ENCODE results near the gene ADAD1.
"Not testable (repeated sequence)": the region's sequence is repeated elsewhere in the genome, so short reads cannot be mapped to it uniquely, and the experiment has no call there.

The ADAD1 gene

GRCh38 chr4:122378711-122379110 lies at the start of gene ADAD1:
ADAD1 (plus strand) TSS chr4:122379011; CDS start chr4:122380070, 1,059 bp downstream.
- H3K36me3 Mint-ChIP-seq (ENCODE audit: low read depth): no peaks in the 10 kb centered on the region
- H3K4me1 Mint-ChIP-seq (ENCODE audit: low read depth): no peaks in the 10 kb centered on the region
- H3K27ac Mint-ChIP-seq: no peak within 1 kb of the TSS
- no peaks in the 10 kb centered on the region for H3K27me3 Mint-ChIP-seq
- H3K9me3 Mint-ChIP-seq: peaks cover 18% of the 10 kb centered on the region
- no peak within 1 kb of the TSS for H3K4me3 Mint-ChIP-seq
- intact Hi-C loops (cut with micrococcal nuclease): no loop called here

GRCh38 chr4:122329876-122330565 lies 48.8 kb upstream of the ADAD1 start:
- no peaks in the 10 kb centered on the region for H3K27me3 Mint-ChIP-seq
- no peak overlapping the region for H3K27ac Mint-ChIP-seq
- H3K4me1 Mint-ChIP-seq (ENCODE audit: low read depth): no peaks in the 10 kb centered on the region
- no peaks in the 10 kb centered on the region for H3K9me3 Mint-ChIP-seq
- H3K36me3 Mint-ChIP-seq (ENCODE audit: low read depth): peaks cover 56% of the 10 kb centered on the region
- intact Hi-C loops (cut with micrococcal nuclease): loop anchor here (10.0 kb wide), 1 partner anchor 145 kb away; no protein-coding TSS in a partner anchor
- H3K4me3 Mint-ChIP-seq: no peak overlapping the region

GRCh38 chr4:122331195-122331594 lies 47.6 kb upstream of the ADAD1 start:
- Mint-ChIP-seq H3K27ac (no peak overlapping the region), H3K9me3 (no peaks in the 10 kb centered on the region), H3K36me3 (ENCODE audit: low read depth) (peaks cover 60% of the 10 kb centered on the region), H3K27me3 (no peaks in the 10 kb centered on the region), H3K4me3 (no peak overlapping the region), H3K4me1 (ENCODE audit: low read depth) (no peaks in the 10 kb centered on the region)
- intact Hi-C loops (cut with micrococcal nuclease): loop anchor here (10.0 kb wide), 1 partner anchor 146 kb away; no protein-coding TSS in a partner anchor

DNA sequence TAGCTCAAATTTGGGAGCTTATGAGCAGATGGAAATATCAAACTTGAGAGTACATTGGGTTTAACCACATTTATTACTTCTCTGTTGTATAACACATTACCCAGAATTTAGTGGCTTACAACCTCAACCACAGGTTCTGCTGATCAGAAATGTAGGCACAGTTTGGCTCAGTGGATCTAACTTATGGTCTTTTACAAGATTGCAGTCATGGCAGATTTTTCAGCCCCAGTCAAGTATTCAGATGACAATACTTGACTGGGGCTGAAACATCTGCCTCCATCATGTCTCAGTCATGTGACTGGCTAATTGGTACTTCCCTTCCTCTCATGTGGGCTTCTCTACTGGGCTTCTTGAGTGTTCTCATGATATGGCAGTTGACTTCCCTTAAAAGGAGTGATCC lies 44.0 kb upstream of the ADAD1 start:
- Mint-ChIP-seq H3K27ac (no peak overlapping the region), H3K4me3 (no peak overlapping the region), H3K36me3 (ENCODE audit: low read depth) (peaks cover 46% of the 10 kb centered on the region), H3K9me3 (no peaks in the 10 kb centered on the region), H3K4me1 (ENCODE audit: low read depth) (no peaks in the 10 kb centered on the region), H3K27me3 (no peaks in the 10 kb centered on the region)
- intact Hi-C loops (cut with micrococcal nuclease): loop anchor here (10.0 kb wide), 1 partner anchor 150 kb away; no protein-coding TSS in a partner anchor

DNA sequence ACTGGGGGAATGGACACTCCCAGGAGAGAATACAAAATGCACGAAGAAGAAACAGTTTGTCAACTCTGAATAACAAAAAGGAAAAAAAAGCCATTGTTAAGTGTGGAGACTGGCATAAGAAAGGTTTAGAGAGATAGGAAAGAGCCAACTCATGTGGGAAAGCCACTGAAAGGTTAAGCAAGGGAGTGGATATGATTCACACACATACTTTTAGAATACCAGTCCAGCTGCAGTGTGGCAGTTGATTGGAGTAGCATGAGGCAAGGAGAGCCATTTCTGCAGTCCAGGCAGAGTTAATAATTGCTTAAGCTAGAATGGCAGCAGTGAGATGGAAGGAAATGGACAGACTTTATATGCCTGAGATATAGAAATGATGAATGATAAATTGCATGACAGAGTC lies 36.9 kb upstream of the ADAD1 start:
- no peaks in the 10 kb centered on the region for H3K27me3 Mint-ChIP-seq
- no peak overlapping the region for H3K27ac Mint-ChIP-seq
- no peaks in the 10 kb centered on the region for H3K9me3 Mint-ChIP-seq
- H3K4me1 Mint-ChIP-seq (ENCODE audit: low read depth): no peaks in the 10 kb centered on the region
- no peak overlapping the region for H3K4me3 Mint-ChIP-seq
- intact Hi-C loops (cut with micrococcal nuclease): no loop called here
- H3K36me3 Mint-ChIP-seq (ENCODE audit: low read depth): peaks cover 47% of the 10 kb centered on the region

GRCh38 chr4:122346036-122346435 lies 32.8 kb upstream of the ADAD1 start:
- Mint-ChIP-seq H3K4me1 (ENCODE audit: low read depth) (no peaks in the 10 kb centered on the region), H3K27ac (no peak overlapping the region), H3K27me3 (no peaks in the 10 kb centered on the region), H3K4me3 (no peak overlapping the region), H3K36me3 (ENCODE audit: low read depth) (peaks cover 66% of the 10 kb centered on the region), H3K9me3 (no peaks in the 10 kb centered on the region)
- intact Hi-C loops (cut with micrococcal nuclease): no loop called here

GRCh38 chr4:122346503-122346902 lies 32.3 kb upstream of the ADAD1 start:
- Mint-ChIP-seq H3K9me3 (no peaks in the 10 kb centered on the region), H3K27ac (no peak overlapping the region), H3K4me1 (ENCODE audit: low read depth) (no peaks in the 10 kb centered on the region), H3K36me3 (ENCODE audit: low read depth) (peaks cover 70% of the 10 kb centered on the region), H3K4me3 (no peak overlapping the region), H3K27me3 (no peaks in the 10 kb centered on the region)
- intact Hi-C loops (cut with micrococcal nuclease): no loop called here

DNA sequence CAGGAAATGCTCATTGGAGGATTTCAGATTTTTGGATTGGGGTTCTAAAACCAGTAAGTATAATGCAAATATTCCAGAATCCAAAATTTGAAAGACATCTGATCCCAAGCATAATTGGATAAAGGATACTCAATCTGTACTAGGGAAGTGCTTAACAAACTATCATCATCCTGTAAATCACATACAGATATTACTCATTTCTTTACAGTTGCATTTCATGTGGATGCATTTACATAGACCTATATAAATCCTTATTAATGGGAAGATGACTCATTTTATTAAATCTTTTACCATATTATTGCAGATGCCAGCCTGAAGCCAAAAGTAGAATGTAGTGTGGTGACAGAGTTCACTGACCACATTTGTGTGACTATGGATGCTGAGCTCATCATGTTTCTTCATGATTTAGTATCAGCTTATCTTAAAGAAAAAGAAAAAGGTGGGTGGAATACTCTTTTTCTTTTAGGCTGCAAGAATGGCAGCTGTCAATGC lies 22.4 kb upstream of the ADAD1 start:
- no peaks in the 10 kb centered on the region for H3K27me3 Mint-ChIP-seq
- intact Hi-C loops (cut with micrococcal nuclease): loop anchor here (10.0 kb wide), 1 partner anchor 102 kb away; no protein-coding TSS in a partner anchor
- H3K36me3 Mint-ChIP-seq (ENCODE audit: low read depth): peaks cover 75% of the 10 kb centered on the region
- H3K27ac Mint-ChIP-seq: no peak overlapping the region
- H3K9me3 Mint-ChIP-seq: no peaks in the 10 kb centered on the region
- H3K4me1 Mint-ChIP-seq (ENCODE audit: low read depth): no peaks in the 10 kb centered on the region
- H3K4me3 Mint-ChIP-seq: no peak overlapping the region

GRCh38 chr4:122360754-122361153 lies 18.1 kb upstream of the ADAD1 start:
- H3K4me1 Mint-ChIP-seq (ENCODE audit: low read depth): no peaks in the 10 kb centered on the region
- peaks cover 2% of the 10 kb centered on the region for H3K9me3 Mint-ChIP-seq
- H3K36me3 Mint-ChIP-seq (ENCODE audit: low read depth): peaks cover 58% of the 10 kb centered on the region
- no peak overlapping the region for H3K27ac Mint-ChIP-seq
- intact Hi-C loops (cut with micrococcal nuclease): no loop called here
- H3K4me3 Mint-ChIP-seq: no peak overlapping the region
- H3K27me3 Mint-ChIP-seq: no peaks in the 10 kb centered on the region

DNA sequence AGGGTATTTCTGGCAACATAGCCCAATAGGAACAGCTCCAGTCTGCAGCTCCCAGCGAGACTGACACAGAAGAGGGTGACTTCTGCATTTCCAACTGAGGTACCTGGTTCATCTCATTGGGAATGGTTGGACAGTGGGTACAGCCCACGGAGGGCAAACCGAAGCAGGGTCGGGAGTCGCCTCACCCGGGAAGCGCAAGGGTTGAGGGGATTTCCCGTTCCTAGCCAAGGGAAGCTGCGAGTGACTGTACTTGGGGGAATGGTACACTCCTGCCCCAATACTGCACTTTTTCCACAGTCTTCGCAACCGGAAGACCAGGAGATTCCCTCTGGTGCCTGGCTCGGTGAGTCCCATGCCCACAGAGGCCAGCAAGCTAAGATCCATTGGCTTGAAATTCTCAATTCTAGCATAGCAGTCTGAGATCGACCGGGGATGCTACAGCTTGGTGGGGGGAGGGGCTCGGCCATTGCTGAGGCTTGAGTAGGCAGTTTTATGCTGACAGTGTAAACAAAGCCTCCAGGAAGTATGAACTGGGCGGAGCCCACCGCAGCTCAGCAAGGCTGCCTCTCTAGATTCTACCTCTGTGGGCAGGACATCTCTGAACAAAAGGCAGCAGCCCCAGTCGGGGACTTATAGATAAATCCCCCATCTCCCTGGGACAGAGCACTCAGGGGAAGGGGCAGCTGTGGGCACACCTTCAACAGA lies 14.0 kb upstream of the ADAD1 start:
- H3K4me1 Mint-ChIP-seq (ENCODE audit: low read depth): no peaks in the 10 kb centered on the region
- intact Hi-C loops (cut with micrococcal nuclease): no loop called here
- peaks cover 29% of the 10 kb centered on the region for H3K36me3 Mint-ChIP-seq (ENCODE audit: low read depth)
- H3K9me3 Mint-ChIP-seq: peaks cover 8% of the 10 kb centered on the region
- H3K27ac Mint-ChIP-seq: no peak overlapping the region
- H3K4me3 Mint-ChIP-seq: no peak overlapping the region
- no peaks in the 10 kb centered on the region for H3K27me3 Mint-ChIP-seq

DNA sequence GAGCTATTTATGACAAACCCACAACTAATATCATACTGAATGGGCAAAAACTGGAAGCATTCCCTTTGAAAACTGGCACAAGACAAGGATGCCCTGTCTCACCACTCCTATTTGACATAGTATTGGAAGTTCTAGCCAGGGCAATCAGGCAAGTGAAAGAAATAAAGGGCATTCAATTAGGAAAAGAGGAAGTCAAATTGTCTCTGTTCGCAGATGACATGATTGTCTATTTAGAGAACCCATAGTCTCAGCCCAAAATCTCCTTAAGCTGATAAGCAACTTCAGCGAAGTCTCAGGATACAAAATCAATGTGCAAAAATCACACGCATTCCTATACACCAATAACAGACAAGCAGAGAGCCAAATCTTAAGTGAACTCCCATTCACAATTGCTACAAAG lies 10.0 kb upstream of the ADAD1 start:
- H3K27ac Mint-ChIP-seq; H3K27me3 Mint-ChIP-seq; H3K4me1 Mint-ChIP-seq (ENCODE audit: low read depth); intact Hi-C loops (cut with micrococcal nuclease); H3K4me3 Mint-ChIP-seq; H3K36me3 Mint-ChIP-seq (ENCODE audit: low read depth); H3K9me3 Mint-ChIP-seq: not testable (repeated sequence)

- H3K4me3 Mint-ChIP-seq: no peak overlapping the region
- intact Hi-C loops (cut with micrococcal nuclease): no loop called here
- H3K9me3 Mint-ChIP-seq: peaks cover 18% of the 10 kb centered on the region
- H3K27me3 Mint-ChIP-seq: no peaks in the 10 kb centered on the region
- no peaks in the 10 kb centered on the region for H3K36me3 Mint-ChIP-seq (ENCODE audit: low read depth)
- H3K27ac Mint-ChIP-seq: no peak overlapping the region
- H3K4me1 Mint-ChIP-seq (ENCODE audit: low read depth): no peaks in the 10 kb centered on the region
Observed at GRCh38 chr4:122377352-122377751, 1.5 kb upstream of the ADAD1 start.

- Mint-ChIP-seq H3K9me3 (peaks cover 18% of the 10 kb centered on the region), H3K27me3 (no peaks in the 10 kb centered on the region), H3K36me3 (ENCODE audit: low read depth) (no peaks in the 10 kb centered on the region), H3K4me1 (ENCODE audit: low read depth) (no peaks in the 10 kb centered on the region), H3K4me3 (no peak overlapping the region), H3K27ac (no peak overlapping the region)
- intact Hi-C loops (cut with micrococcal nuclease): no loop called here
Observed at GRCh38 chr4:122379239-122379638, 428 bp downstream of the ADAD1 start.

DNA sequence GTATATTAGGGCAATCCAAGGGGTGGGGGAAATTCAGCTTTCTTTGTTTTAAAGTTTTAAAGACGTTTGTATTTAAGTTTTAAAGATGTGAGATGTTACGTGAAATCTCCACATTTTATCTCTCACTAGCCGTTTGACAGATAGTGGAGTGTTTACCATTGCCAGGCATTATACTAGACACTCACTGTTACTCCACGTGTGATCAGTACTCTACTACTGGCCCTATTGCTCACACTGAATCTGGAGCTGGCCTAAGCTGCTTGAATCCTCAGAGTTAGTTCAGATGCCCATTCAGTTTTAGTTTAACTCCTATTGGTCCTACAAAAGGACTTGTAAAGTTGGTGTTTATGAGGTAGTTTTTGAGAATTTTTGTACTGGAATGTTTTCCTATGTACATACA lies 4.5 kb downstream of the ADAD1 start:
- H3K4me3 Mint-ChIP-seq: no peak overlapping the region
- no peaks in the 10 kb centered on the region for H3K4me1 Mint-ChIP-seq (ENCODE audit: low read depth)
- H3K36me3 Mint-ChIP-seq (ENCODE audit: low read depth): no peaks in the 10 kb centered on the region
- no peaks in the 10 kb centered on the region for H3K27me3 Mint-ChIP-seq
- H3K27ac Mint-ChIP-seq: no peak overlapping the region
- intact Hi-C loops (cut with micrococcal nuclease): no loop called here
- peaks cover 32% of the 10 kb centered on the region for H3K9me3 Mint-ChIP-seq
